AG04449 (cell line): Measurements from ENCODE around the gene MPPED2.

Experiments used
- CTCF ChIA-PET: fragments of 350-600 bp; formaldehyde crosslinking; extraction: SDS; loops from one replicate; lab custom pipeline; 2021; ENCODE audit warnings: antibody characterized with exemption; lab: Yijun Ruan, JAX
- POLR2A ChIA-PET: fragments of 400-600, 350-600 bp; formaldehyde crosslinking; extraction: SDS; loops from one replicate; lab custom pipeline; 2020; ENCODE audit warnings: antibody characterized with exemption, inconsistent platforms; lab: Yijun Ruan, JAX
- DNase-seq: peaks from one replicate; pipeline ENCODE4 v3.0.0-alpha.2; 2010; ENCODE audit warnings: low read depth, low spot score
- H3K4me3 ChIP-seq: 2 replicates; pipeline ENCODE4 v1.5.1; 2011; ENCODE audit warnings: low read depth, mild to moderate bottlenecking, control low read depth, low read length
- CTCF ChIP-seq: IDR thresholded peaks from one replicate; pipeline ENCODE4 v1.5.1; 2011; ENCODE audit warnings: mild to moderate bottlenecking, moderate library complexity, low read length, control low read depth, inconsistent platforms; ENCODE audit not compliant: insufficient read depth; ENCODE audit errors: missing control alignments

The MPPED2 gene

GRCh38 chr11:30608534-30608933, 22.4 kb upstream of the MPPED2 start:
- TF ChIP-seq CTCF = no peak
- H3K4me3 ChIP-seq = no peak overlapping the region
- no peak for DNase-seq
- ChIA-PET CTCF (no interaction called here), POLR2A (no interaction called here)

GRCh38 chr11:30605036-30605605, 19.0 kb upstream of the MPPED2 start:
- no peak overlapping the region for H3K4me3 ChIP-seq
- CTCF ChIA-PET = no interaction called here
- no peak for DNase-seq
- no peak for TF ChIP-seq CTCF
- POLR2A ChIA-PET = no interaction called here

GRCh38 chr11:30603357-30603756, 17.2 kb upstream of the MPPED2 start:
- TF ChIP-seq CTCF = no peak
- CTCF ChIA-PET = no interaction called here
- no peak overlapping the region for H3K4me3 ChIP-seq
- no peak for DNase-seq
- POLR2A ChIA-PET = no interaction called here

- CTCF ChIA-PET = interaction anchor here (0.7 kb wide), 1 partner anchor 630 kb away, joined by 3 read pairs; no protein-coding TSS in a partner anchor
- H3K4me3 ChIP-seq = no peak overlapping the region
- DNase-seq = no peak
- TF ChIP-seq CTCF = no peak
- POLR2A ChIA-PET = no interaction called here
These were observed 10.7 kb upstream of the MPPED2 start for GRCh38 chr11:30596832-30597231.

- H3K4me3 ChIP-seq = no peak overlapping the region
- no peak for TF ChIP-seq CTCF
- ChIA-PET CTCF (no interaction called here), POLR2A (no interaction called here)
- no peak for DNase-seq
These were observed 9.8 kb upstream of the MPPED2 start for GRCh38 chr11:30595934-30596333.

- no peak overlapping the region for H3K4me3 ChIP-seq
- DNase-seq = no peak
- CTCF ChIA-PET = no interaction called here
- no peak for TF ChIP-seq CTCF
- POLR2A ChIA-PET = no interaction called here
These were observed 8.7 kb upstream of the MPPED2 start for GRCh38 chr11:30594646-30595411.
